NCI-H2196 (cell line): ENCODE results near the gene ORM1.
"Not testable (repeated sequence)": the region's sequence is repeated elsewhere in the genome, so short reads cannot be mapped to it uniquely, and the experiment has no call there.

Experiments used
- DNase-seq: peaks from one replicate; lab custom pipeline; 2025; ENCODE audit not compliant: unreplicated experiment; lab: John Stamatoyannopoulos, UW

ORM1 gene

GRCh38 chr9:114322831-114323531, at the start of gene ORM1:
Gene ORM1 (plus strand): TSS chr9:114323098. CDS start chr9:114323134, 36 bp downstream.
- DNase-seq = not testable (repeated sequence)

DNA sequence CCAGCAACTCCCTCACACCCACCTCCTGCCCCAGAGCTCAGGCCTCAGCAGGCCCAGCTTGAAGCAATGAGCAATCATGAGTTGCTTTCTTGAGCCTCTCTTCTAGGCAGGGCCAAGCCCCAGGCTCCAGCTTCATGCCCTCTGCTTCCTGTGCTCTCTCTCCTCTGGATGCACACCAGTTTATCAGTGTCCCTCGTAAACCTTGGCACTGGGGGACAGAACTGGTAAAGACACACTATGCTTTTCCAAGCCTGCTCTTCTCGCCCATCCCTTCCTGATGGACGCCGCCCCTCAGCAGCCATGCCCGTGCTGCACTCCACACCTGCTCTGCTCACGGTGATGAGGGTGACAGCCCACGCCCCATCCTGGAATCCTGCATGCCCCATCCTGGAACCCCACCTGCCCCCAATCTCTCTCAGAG, 49.4 kb upstream of the ORM1 start:
- DNase-seq = no peak

DNA sequence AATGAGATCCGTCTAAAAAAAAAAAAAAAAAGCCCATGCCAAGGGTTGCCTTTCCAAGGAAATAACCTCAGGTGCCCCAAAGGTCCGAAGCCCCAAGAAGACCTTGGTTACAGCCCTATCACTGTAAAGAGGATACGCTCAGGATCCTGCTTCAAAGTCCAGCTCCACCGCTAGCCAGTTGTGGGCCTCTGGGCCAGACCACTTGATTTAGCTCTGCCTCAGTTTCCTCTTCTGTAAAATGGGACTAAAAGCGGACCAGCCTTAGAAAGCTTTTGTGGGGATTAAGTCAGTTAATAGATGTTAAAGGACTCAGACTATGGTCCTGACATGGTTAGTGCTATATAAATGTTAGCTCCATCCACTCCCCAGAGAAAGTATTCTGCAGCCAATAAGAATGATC, 48.7 kb upstream of the ORM1 start:
- no peak for DNase-seq

DNA sequence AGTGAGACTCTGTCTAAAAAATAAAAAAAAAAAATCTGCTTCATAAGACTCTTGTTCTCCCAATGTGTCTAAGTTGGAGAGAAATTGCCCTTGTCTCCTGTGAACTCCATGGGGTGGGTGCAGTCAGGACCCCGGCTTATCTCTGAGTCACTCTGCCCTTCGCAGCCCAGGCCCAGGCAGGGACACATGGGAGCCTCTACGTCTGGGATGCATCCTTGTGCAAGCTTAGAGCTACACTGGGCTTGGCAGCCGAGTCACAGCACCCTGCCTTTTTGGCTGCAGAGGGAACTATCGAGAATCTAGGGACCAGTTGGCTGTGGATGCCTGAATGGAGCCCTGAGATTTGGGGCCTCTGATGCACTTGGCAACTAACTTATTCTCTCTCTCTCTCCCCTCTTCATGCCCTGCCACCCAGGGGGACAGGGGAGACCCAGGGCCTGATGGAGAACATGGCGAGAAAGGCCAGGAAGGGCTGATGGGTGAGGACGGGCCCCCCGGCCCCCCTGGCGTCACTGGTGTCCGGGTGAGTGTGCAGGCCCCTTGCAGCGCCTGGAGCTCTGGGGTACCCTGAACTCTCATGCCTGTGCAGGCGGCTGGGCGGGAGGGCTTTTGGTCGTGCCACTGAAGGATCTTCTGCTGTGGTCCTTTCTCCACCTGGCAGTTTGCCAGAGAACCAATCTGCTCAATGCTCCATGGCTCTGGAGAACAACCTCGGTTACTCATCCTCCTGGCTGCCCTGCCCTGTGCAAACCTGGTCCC, 47.5 kb upstream of the ORM1 start:
- no peak for DNase-seq

DNA sequence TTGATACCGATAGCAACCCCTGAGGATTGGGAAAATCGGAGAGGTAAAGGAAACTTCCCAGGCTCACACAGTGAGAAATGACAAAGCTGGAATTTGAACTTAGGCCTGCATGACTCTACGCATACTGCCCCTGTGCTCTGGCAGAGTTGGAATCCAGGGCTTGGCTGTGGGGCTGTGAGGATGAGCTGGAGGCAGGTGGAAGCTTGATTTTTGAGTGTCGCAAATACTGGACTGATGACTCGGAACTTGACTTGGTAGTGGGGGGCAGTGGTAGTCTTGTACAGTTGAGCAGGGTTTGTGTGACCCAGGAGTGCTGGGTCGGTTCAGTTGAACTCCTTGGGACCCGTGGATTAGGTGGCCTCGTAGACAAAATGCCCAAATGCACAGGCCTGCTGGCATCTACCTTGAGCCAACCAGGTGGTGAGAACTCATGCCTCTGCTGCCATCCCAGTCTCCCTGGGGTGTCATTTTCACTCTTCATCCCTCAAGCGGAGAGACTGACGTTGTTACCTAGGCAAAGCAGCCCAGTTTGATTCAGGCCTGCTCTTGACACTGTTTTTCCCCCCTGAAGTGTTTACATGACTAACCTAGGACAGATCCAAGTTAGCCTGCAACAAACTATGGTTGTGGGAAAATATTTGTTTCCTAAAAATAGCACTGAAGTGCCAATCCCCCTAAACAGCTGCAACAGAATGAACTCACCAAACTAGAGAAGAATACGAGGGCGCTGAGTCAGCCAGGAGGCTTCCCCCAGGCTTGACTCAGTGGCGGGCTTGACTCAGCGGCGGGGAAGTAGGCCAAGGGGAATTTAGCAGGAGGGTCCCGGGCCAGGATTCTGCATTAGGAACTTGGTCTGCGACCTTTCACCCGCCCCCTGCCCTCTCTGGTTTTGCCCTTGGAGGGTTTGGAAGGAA, 45.7 kb upstream of the ORM1 start:
- DNase-seq = no peak

DNA sequence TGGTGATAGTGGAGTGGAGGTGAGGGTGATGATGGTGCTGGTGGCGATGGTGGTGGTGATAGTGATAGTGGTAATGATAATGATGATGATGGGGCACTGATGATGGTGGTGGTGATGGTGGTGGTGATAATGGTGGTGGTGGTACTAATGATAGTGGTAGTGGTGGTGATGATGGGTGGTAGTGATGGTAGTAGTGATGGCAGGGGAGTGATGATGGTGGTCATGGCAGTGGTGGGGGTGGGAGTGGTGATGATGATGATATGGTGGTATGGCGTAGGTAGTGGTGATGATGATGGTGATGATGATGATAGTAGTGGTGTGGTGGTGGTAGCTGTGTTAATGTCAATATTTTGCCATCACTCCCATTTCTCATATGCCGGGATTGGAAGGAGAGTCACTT, 44.5 kb upstream of the ORM1 start:
- DNase-seq = no peak

DNA sequence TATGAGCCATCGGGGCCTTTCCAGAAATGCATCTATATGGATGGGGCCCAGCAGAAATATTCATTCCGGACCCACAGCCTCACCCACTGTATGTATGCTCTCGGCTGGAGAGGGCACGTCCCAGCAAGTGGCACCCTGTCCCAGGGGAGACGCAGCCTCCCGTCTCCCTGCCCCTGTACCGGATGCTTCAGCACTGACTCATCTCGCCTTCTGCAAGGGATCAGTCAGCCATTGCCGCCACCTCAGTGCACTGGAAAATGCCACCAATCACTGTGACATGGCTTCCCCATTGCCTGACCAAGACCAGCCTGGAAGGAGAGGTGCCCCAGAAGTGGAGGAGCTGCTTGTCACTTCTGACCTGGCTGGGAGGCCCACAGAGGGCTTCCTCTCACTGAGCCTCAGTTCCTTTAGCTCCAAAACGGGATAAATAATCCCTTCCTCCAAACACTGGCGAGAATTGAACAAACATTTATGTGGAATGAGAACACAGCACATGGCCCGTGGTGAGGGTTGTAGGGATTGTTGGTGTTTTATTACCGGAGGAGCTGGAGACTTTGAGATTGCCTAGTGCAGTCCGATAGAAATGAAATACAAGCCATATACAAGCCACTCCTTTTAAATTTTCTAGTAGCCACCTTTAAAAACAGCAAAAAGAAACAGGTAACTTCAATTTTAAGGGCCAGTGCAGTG, 43.9 kb upstream of the ORM1 start:
- no peak for DNase-seq

- no peak for DNase-seq
These were observed 43.2 kb upstream of the ORM1 start for GRCh38 chr9:114279693-114280092.

- DNase-seq = no peak
These were observed 42.0 kb upstream of the ORM1 start for GRCh38 chr9:114280636-114281472.

- DNase-seq = no peak
These were observed 41.3 kb upstream of the ORM1 start for GRCh38 chr9:114281473-114282103.

- DNase-seq = no peak
These were observed 40.8 kb upstream of the ORM1 start for GRCh38 chr9:114282104-114282485.

DNA sequence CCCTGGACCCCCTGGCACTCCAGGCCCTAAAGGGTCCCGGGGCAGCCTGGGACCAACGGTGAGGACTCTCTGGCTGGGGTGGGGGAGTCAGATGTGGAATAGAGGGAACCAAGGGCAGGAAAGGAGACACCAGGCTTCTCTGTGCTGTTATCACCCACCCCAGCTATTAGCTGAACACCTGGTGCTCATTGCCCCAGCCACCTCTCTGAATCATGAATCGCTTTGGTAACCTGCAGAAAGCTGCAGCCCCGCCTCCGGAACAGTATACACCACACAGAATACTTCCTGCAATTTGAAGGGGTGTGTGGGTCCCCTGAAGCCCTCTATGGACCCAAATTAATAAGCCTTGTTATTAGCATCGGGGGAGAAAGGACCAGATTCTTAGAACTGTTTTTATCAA, 40.4 kb upstream of the ORM1 start:
- DNase-seq = no peak

DNA sequence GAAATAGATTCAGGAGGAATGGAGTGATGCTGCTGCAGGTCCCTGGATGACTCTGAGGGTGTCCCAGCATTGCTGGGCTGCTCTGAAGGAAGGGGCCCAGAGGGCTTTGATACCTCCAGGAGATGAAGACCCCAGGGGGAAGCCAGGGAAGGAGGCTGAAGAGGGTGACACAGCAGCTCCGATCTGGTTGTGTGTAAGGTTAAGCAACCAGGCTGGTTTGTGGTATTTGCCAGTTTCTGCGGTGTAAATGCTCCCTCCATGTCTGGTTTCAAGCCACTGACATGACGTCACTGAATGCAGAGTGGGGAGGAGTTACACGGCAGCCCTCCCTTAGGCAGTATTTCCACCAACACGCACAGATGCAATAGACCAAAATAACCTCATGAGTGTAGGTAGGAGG, 40.0 kb upstream of the ORM1 start:
- DNase-seq = no peak

DNA sequence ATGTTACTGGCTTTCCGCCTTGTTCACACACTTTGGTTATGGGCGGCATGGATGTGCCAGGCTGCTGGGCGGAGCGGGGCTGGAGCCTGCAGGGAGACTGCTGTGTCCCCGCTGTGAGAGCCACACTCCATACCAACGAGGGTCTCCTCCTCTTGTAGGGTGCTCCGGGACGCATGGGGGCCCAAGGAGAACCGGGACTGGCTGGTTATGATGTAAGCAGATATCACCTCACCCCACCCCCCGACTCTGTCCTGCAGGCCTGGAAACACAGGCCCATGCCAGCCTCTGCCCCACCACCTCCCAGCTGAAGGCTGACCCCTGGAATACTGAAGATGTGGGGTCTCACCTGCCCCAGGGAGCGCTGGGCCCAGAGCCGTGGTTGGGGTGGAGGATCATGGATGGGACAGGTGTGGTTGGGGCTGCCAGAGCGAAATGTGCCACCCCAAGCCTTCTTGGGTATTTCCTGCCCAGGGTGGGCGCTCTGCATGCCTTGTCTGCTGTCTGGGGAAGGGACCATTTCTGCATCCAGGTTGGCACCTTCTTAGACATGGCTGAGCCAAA, 39.3 kb upstream of the ORM1 start:
- no peak for DNase-seq

DNA sequence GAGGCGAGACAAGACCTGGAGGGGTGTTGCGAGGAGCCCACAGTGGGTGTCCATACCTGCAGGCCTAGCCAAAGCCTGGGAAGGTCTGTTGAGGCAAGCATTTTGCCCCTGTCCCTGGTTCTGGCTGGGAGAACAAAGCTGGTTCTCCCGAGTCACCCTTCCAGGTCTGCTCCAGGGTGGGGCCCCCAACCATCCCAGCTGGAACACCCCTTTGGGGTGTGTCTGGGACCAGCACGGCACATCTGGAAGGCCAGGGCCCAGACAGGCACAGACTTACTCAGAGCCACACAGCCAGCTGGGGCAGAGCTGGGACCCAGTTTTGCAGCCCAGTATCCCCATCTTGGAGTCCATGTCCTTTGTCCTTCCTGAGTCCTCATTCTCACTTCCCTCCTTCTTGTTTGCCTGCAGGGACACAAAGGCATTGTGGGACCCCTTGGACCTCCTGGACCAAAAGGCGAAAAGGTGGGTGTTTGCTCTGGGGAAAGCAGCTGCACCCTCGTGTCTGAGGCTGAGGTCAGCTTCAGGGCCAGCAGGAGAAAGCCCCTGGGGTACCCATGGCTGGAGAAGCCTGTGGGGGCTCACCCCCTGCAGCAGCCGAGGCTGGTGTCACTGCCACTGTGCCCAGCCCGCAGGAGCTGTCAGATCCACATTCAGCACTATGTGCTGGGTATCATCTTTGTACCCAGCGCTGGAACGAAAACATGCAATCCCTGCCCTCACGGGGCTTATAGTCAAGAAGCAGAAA, 38.4 kb upstream of the ORM1 start:
- no peak for DNase-seq

DNA sequence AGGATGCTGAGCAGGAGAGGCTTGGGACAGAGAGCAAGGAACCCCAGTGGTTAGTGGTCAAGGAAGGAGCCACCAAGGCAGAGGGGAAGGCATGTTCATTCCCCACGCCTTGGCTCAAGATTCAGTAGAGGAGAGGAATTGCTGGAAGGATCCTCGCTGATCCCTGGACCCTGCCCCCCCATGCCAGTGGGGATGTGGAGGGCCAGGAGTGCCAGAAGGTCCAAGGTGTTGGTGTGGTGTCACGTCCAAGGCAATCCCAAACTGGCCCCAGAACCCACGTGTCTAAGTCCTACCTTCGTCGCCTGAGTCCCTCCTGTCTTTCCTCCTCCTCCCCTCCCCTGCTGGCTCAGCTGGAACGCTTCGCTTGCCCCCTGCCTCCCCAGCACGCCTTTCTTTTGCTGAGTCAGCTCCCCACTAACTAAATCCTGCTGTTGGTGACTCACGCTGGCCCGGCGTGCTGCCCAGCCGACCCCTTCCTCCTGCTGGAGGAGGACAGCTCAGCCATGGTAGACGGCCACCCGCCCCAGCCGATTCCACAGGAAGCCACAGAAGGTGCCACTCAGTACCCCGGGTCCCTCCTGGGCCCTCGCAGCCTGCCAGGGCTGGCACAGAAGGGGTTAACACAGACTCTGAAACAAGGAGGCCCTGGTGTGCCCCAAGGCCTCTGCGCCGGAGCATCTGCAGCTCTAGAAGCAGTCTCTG, 37.6 kb upstream of the ORM1 start:
- no peak for DNase-seq

GRCh38 chr9:114286146-114286679, 36.7 kb upstream of the ORM1 start:
- DNase-seq = no peak
